Stimulated activated effector memory CD8-positive, alpha-beta T cell treated with anti-CD3 and anti-CD28 coated beads, Interleukin-12 subunit alpha, Interleukin-12 subunit beta, amount 100 ng/mL, for 72 hours (primary cell): ENCODE measurements around the gene C1QTNF8.

Experiments
- ATAC-seq: fragments of 150-1000 bp; cut with Tn5 transposase; 2 replicates; pipeline ENCODE4 v1.10.0; 2021
- DNase-seq, 2 donors: peaks; one replicate each; pipeline ENCODE4 v3.0.0; 2021 to 2022; ENCODE audit warnings: low spot score in 2 of 2
- H3K27ac Mint-ChIP-seq: one replicate; pipeline ENCODE4 v1.8.0; 2022; ENCODE audit warnings: mild to moderate bottlenecking, mixed read lengths
- H3K36me3 Mint-ChIP-seq: one replicate; pipeline ENCODE4 v1.8.0; 2022; ENCODE audit warnings: mild to moderate bottlenecking, mixed read lengths
- H3K4me1 Mint-ChIP-seq: one replicate; pipeline ENCODE4 v1.8.0; 2022; ENCODE audit warnings: mixed read lengths
- H3K4me3 Mint-ChIP-seq: one replicate; pipeline ENCODE4 v1.8.0; 2022; ENCODE audit warnings: mild to moderate bottlenecking, mixed read lengths
- H3K9me3 Mint-ChIP-seq: one replicate; pipeline ENCODE4 v1.8.0; 2022; ENCODE audit warnings: mixed read lengths

C1QTNF8 gene

GRCh38 chr16:1045310-1045992 is 50.6 kb downstream of the C1QTNF8 start:
- no peak for ATAC-seq
- no peaks in the 10 kb centered on the region for H3K36me3 Mint-ChIP-seq
- H3K4me1 Mint-ChIP-seq: peaks cover 11% of the 10 kb centered on the region
- H3K4me3 Mint-ChIP-seq: no peak overlapping the region
- H3K9me3 Mint-ChIP-seq: no peaks in the 10 kb centered on the region
- no peak for DNase-seq
- H3K27ac Mint-ChIP-seq: no peak overlapping the region

- ATAC-seq (no peak), DNase-seq (no peak)
- Mint-ChIP-seq H3K4me1 (peaks cover 11% of the 10 kb centered on the region), H3K4me3 (no peak overlapping the region), H3K27ac (no peak overlapping the region), H3K9me3 (no peaks in the 10 kb centered on the region), H3K36me3 (no peaks in the 10 kb centered on the region)
Measured at GRCh38 chr16:1044460-1045309, 51.4 kb downstream of the C1QTNF8 start.

DNA sequence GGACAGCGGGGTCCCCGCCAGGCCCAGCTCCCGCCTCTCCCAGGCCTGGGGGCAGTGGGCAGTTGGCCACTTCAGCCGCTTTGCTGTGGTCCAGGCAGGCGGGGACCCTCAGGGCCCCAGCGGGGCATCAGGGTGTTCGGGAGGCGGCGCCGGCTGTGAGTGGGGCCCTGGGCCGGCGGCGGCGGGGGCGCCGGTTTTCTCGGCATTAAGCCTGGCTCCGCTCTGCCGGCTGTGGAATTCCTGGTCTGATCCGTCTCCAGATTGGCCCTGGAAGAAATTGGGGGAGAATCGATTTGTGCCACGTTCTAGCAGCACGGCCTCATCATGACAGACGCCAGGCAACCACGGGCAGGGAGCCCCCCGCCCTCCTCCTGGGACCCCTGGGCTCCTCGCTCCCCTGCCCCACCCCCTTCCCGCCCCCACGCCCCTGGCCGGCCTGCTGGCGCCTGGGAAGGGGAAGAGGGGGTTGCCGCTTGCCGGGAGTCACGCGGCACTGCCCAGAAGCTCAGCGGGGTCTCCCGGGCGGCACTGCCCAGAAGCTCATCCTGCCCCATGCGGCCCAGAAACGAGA is 52.1 kb downstream of the C1QTNF8 start:
- no peak overlapping the region for H3K4me3 Mint-ChIP-seq
- DNase-seq: no peak
- H3K27ac Mint-ChIP-seq: no peak overlapping the region
- ATAC-seq: no peak
- no peaks in the 10 kb centered on the region for H3K36me3 Mint-ChIP-seq
- H3K9me3 Mint-ChIP-seq: no peaks in the 10 kb centered on the region
- H3K4me1 Mint-ChIP-seq: peaks cover 11% of the 10 kb centered on the region

GRCh38 chr16:1042866-1043265 is 53.2 kb downstream of the C1QTNF8 start:
- peaks cover 11% of the 10 kb centered on the region for H3K4me1 Mint-ChIP-seq
- H3K4me3 Mint-ChIP-seq: no peak overlapping the region
- no peaks in the 10 kb centered on the region for H3K36me3 Mint-ChIP-seq
- ATAC-seq (no peak), DNase-seq (no peak)
- H3K9me3 Mint-ChIP-seq: no peaks in the 10 kb centered on the region
- H3K27ac Mint-ChIP-seq: no peak overlapping the region

GRCh38 chr16:1042049-1042744 is 53.8 kb downstream of the C1QTNF8 start:
- Mint-ChIP-seq H3K36me3 (no peaks in the 10 kb centered on the region), H3K4me1 (peaks cover 11% of the 10 kb centered on the region), H3K4me3 (no peak overlapping the region), H3K27ac (no peak overlapping the region), H3K9me3 (no peaks in the 10 kb centered on the region)
- no peak for DNase-seq
- ATAC-seq: no peak

- H3K4me3 Mint-ChIP-seq: no peak overlapping the region
- peaks cover 11% of the 10 kb centered on the region for H3K4me1 Mint-ChIP-seq
- H3K9me3 Mint-ChIP-seq: no peaks in the 10 kb centered on the region
- no peak overlapping the region for H3K27ac Mint-ChIP-seq
- ATAC-seq (no peak), DNase-seq (no peak)
- no peaks in the 10 kb centered on the region for H3K36me3 Mint-ChIP-seq
Measured at GRCh38 chr16:1040346-1040745, 55.7 kb downstream of the C1QTNF8 start.

- Mint-ChIP-seq H3K27ac (no peak overlapping the region), H3K9me3 (no peaks in the 10 kb centered on the region), H3K4me1 (peaks cover 11% of the 10 kb centered on the region), H3K4me3 (no peak overlapping the region), H3K36me3 (no peaks in the 10 kb centered on the region)
- ATAC-seq (no peak), DNase-seq (no peak)
Measured at GRCh38 chr16:1039762-1040161, 56.3 kb downstream of the C1QTNF8 start.

GRCh38 chr16:1038932-1039331 is 57.1 kb downstream of the C1QTNF8 start:
- Mint-ChIP-seq H3K36me3 (no peaks in the 10 kb centered on the region), H3K9me3 (no peaks in the 10 kb centered on the region), H3K27ac (no peak overlapping the region), H3K4me1 (peaks cover 11% of the 10 kb centered on the region), H3K4me3 (no peak overlapping the region)
- DNase-seq (no peak), ATAC-seq (no peak)
